Endothelial cell of umbilical vein (primary cell): ENCODE results near the gene TMEM18. TPM values are rescaled to one million over a fixed set of nuclear protein-coding genes. Genes with fewer than 3 reads are reported as not detected.

Experiments
- BruUV-seq: library from RNA; stranded (reverse); fragments of 400-500 nt; replicated peaks from 2 replicates; lab custom pipeline; 2021; lab: Mats Ljungman, UMichigan
- CTCF ChIA-PET: fragments of 300-600, 350-600 bp; sonication (Branson Sonifier 250); formaldehyde crosslinking; loops from one replicate; lab custom pipeline; 2021; ENCODE audit warnings: antibody characterized with exemption, inconsistent platforms; lab: Charles Lee
- POLR2A ChIA-PET: fragments of 300-600, 350-600 bp; sonication (Branson Sonifier 250); formaldehyde crosslinking; loops from one replicate; lab custom pipeline; 2021; ENCODE audit warnings: antibody characterized with exemption, inconsistent platforms; lab: Charles Lee
- DNase-seq: peaks from one replicate; pipeline ENCODE4 v3.0.0-alpha.2; 2011; ENCODE audit warnings: low read depth, low spot score
- FAIRE-seq: peaks from 2 replicates; lab custom pipeline; 2011; peaks lifted over from hg19 to GRCh38; lab: Jason Lieb, UNC
- H2AFZ ChIP-seq: 2 replicates; pipeline ENCODE4 v1.6.0; 2012; ENCODE audit warnings: low read depth, low read length, control low read depth, inconsistent platforms
- H3K27ac ChIP-seq: 2 replicates; pipeline ENCODE4 v1.5.1; 2011; ENCODE audit warnings: low read depth, mild to moderate bottlenecking, control low read depth, low read length, moderate library complexity; ENCODE audit not compliant: insufficient read depth
- H3K27me3 ChIP-seq, 2 experiments: 2 replicates each; pipeline versions ENCODE4 v1.6.0 to v1.6.1; 2011; ENCODE audit warnings: low read length in 2 of 2, mixed read lengths in 1 of 2; ENCODE audit not compliant: control insufficient read depth in 2 of 2, insufficient read depth in 2 of 2
- H3K36me3 ChIP-seq, 2 experiments: 2 replicates in 1 of 2; 3 replicates in 1 of 2; pipeline ENCODE4 v1.5.1; 2011; ENCODE audit warnings: low read length in 2 of 2, mild to moderate bottlenecking in 1 of 2, moderate library complexity in 1 of 2; ENCODE audit not compliant: control insufficient read depth in 2 of 2, insufficient read depth in 2 of 2; ENCODE audit errors: extremely low read depth in 1 of 2
- H3K4me1 ChIP-seq: 3 replicates; pipeline ENCODE4 v1.5.1; 2011; ENCODE audit warnings: mild to moderate bottlenecking, low read length; ENCODE audit not compliant: control insufficient read depth, insufficient read depth; ENCODE audit errors: extremely low read depth
- H3K4me2 ChIP-seq: 2 replicates; pipeline ENCODE4 v1.6.1; 2011; ENCODE audit warnings: low read length, control low read depth, mixed read lengths; ENCODE audit not compliant: insufficient read depth
- H3K4me3 ChIP-seq, 3 experiments: fragments of 200-600 bp in 1 of 3; sonication (generic), shearing (Covaris generic) in 1 of 3; replicated peaks in 1 of 3; 2 replicates each; pipeline ENCODE4 v1.5.1; 2011 to 2016; ENCODE audit warnings: control low read depth in 3 of 3, low read length in 3 of 3, mild to moderate bottlenecking in 2 of 3, inconsistent platforms in 1 of 3, low read depth in 1 of 3, moderate library complexity in 1 of 3; ENCODE audit not compliant: insufficient read depth in 1 of 3
- H3K79me2 ChIP-seq: 2 replicates; pipeline ENCODE4 v1.6.0; 2012; ENCODE audit warnings: low read length, inconsistent platforms; ENCODE audit not compliant: control insufficient read depth, insufficient read depth
- H3K9ac ChIP-seq: replicated peaks from 2 replicates; pipeline ENCODE3; 2011; ENCODE audit warnings: low read length, control low read depth; ENCODE audit not compliant: insufficient read depth; ENCODE audit errors: extremely low read depth
- H3K9me1 ChIP-seq: replicated peaks from 3 replicates; pipeline ENCODE4 v1.6.0; 2011; ENCODE audit warnings: mild to moderate bottlenecking, low read length; ENCODE audit not compliant: control insufficient read depth, insufficient read depth; ENCODE audit errors: extremely low read depth
- H3K9me3 ChIP-seq: replicated peaks from 2 replicates; pipeline ENCODE4 v1.5.1; 2012; ENCODE audit warnings: low read length, inconsistent platforms; ENCODE audit not compliant: control insufficient read depth, insufficient read depth
- H4K20me1 ChIP-seq: replicated peaks from 2 replicates; pipeline ENCODE3; 2011; ENCODE audit warnings: mild to moderate bottlenecking, low read length; ENCODE audit not compliant: control insufficient read depth, insufficient read depth; ENCODE audit errors: extremely low read depth
- CTCF ChIP-seq, 2 donors: IDR thresholded peaks; 1 replicate in 1 of 2; 2 replicates in 1 of 2; pipeline ENCODE4 v1.5.1; 2011; ENCODE audit warnings: low read length in 2 of 2, mild to moderate bottlenecking in 2 of 2, moderate library complexity in 2 of 2, control low read depth in 1 of 2, inconsistent platforms in 1 of 2, low read depth in 1 of 2; ENCODE audit not compliant: insufficient read depth in 1 of 2; ENCODE audit errors: extremely low read depth in 1 of 2
- EZH2 ChIP-seq: IDR thresholded peaks from 2 replicates; pipeline ENCODE4 v1.6.1; 2012; ENCODE audit warnings: borderline replicate concordance, low read depth, mild to moderate bottlenecking, moderate library complexity, low read length, inconsistent platforms; ENCODE audit not compliant: severe bottlenecking
- FOS ChIP-seq: IDR thresholded peaks from 2 replicates; pipeline ENCODE4 v1.6.1; 2011; ENCODE audit warnings: mild to moderate bottlenecking, low read length, moderate library complexity, borderline replicate concordance; ENCODE audit not compliant: insufficient read depth
- GATA2 ChIP-seq: IDR thresholded peaks from 2 replicates; pipeline ENCODE4 v1.7.0; 2011; ENCODE audit warnings: low read depth, mild to moderate bottlenecking, moderate library complexity, mixed read lengths, low read length; ENCODE audit not compliant: insufficient read length, insufficient read depth
- JUN ChIP-seq: IDR thresholded peaks from 2 replicates; pipeline ENCODE4 v1.6.1; 2011; ENCODE audit warnings: borderline replicate concordance, low read depth; ENCODE audit not compliant: insufficient read length, insufficient read depth
- MAX ChIP-seq: IDR thresholded peaks from 2 replicates; pipeline ENCODE4 v1.6.1; 2011; ENCODE audit not compliant: insufficient read depth, insufficient read length
- MYC ChIP-seq: IDR thresholded peaks from one replicate; pipeline ENCODE4 v1.6.1; 2011; ENCODE audit warnings: mild to moderate bottlenecking, low read depth, low read length
- POLR2A ChIP-seq: IDR thresholded peaks from 2 replicates; pipeline ENCODE4 v1.6.1; 2012; ENCODE audit warnings: low read depth, mild to moderate bottlenecking, control low read depth, low read length
- POLR2AphosphoS5 ChIP-seq: IDR thresholded peaks from 2 replicates; pipeline ENCODE4 v1.6.1; 2012; ENCODE audit warnings: low read depth, mild to moderate bottlenecking, control low read depth, low read length, moderate library complexity; ENCODE audit not compliant: insufficient read depth
- dilution Hi-C: fragments of 300-500 bp; cut with MboI; formaldehyde crosslinking; loops from one replicate; pipeline ENCODE4 v1.15.0; 2019; ENCODE audit warnings: low sequenced_read_pairs; ENCODE audit not compliant: extremely low pct_ligation_motif_present
- intact Hi-C: fragments of 100-400 bp; cut with micrococcal nuclease; formaldehyde crosslinking; loops from one replicate; pipeline ENCODE4 v1.10.0; 2022
- polyA plus RNA-seq, 4 experiments: library from polyadenylated mRNA; depleted of rRNA in 3 of 4; stranded (reverse) in 3 of 4; unstranded in 1 of 4; fragments of >200 nt; gene quantifications; 2 replicates each; pipeline versions ENCODE4 v1.2.1 to v1.2.3, GENCODE V29; 2011 to 2012; ENCODE audit warnings: missing spikeins in 1 of 4
- total RNA-seq: library from RNA; stranded (reverse); gene quantifications from 2 replicates; pipeline ENCODE4 v1.2.3, GENCODE V29; 2021

The TMEM18 gene
- total and polyA plus RNA-seq, 2 donors (not counting 3 experiments of a cell fraction or from before 2014, with no cell fraction given): 19.1 to 23.1 TPM

- no peak overlapping the region for H2AFZ ChIP-seq
- no peak overlapping the region for H3K4me3 ChIP-seq
- H3K27ac ChIP-seq: no peak overlapping the region
- TF ChIP-seq CTCF (IDR thresholded peaks at IDR 0.05; ENCODE audit: extremely low read depth in 1 of 2, insufficient read depth in 1 of 2, low read depth in 1 of 2, low read length in 2 of 2) (no peak), MAX (no peak), POLR2AphosphoS5 (no peak), JUN (no peak), GATA2 (no peak), EZH2 (no peak), FOS (no peak), MYC (no peak), POLR2A (no peak)
- no peaks in the 10 kb centered on the region for H3K4me1 ChIP-seq
- no peak overlapping the region for H3K4me2 ChIP-seq
- ChIA-PET POLR2A (no interaction called here), CTCF (no interaction called here)
- H3K79me2 ChIP-seq: no peaks in the 10 kb centered on the region
- no peaks in the 10 kb centered on the region for H3K36me3 ChIP-seq
- no TSS peak for BruUV-seq
- no peaks in the 10 kb centered on the region for H3K9me3 ChIP-seq
- FAIRE-seq: no peak
- no peaks in the 10 kb centered on the region for H3K27me3 ChIP-seq
- no peaks in the 10 kb centered on the region for H3K9me1 ChIP-seq
- intact Hi-C loops: no loop called here
- dilution Hi-C loops: no loop called here
- H4K20me1 ChIP-seq: no peaks in the 10 kb centered on the region
- DNase-seq: no peak
- H3K9ac ChIP-seq: no peak overlapping the region
These were observed 59.2 kb downstream of the TMEM18 start for GRCh38 chr2:618005-618404.
